ENCODE measurements around the gene GDPD3.
A peak's percentile ranks its signal among the peaks of the same experiment; 100 is the strongest.

GRCh38 chr16:30075503-30076275, 37.6 kb downstream of the GDPD3 start, which contains the start of gene PPP4C:
- TF ChIP-seq MTERF4 (CRISPR knock-in tag; IDR thresholded peaks at IDR 0.05) = peak; percentile 86
- peak; percentile 67; the same call in 1 of the 2 replicates for TF ChIP-seq HBP1 (CRISPR knock-in tag; IDR thresholded peaks at IDR 0.05; ENCODE audit: low read depth)
- TF ChIP-seq CTCF (CRISPR knock-in tag; IDR thresholded peaks at IDR 0.05) = peak; percentile 51
- TF ChIP-seq SRY (CRISPR knock-in tag; IDR thresholded peaks at IDR 0.05) = no peak; the same call in 1 of the 2 replicates
- peak; percentile 82 for TF ChIP-seq PHF8 (CRISPR knock-in tag; IDR thresholded peaks at IDR 0.05)
- TF ChIP-seq ELK4 (CRISPR knock-in tag; IDR thresholded peaks at IDR 0.05; ENCODE audit: borderline replicate concordance) = no peak; the same call in 1 of the 2 replicates

Data from HepG2 (cell line).